B cell (primary cell): Measurements from ENCODE around the gene ARTN.

Experiments used
- EZH2 ChIP-seq: IDR thresholded peaks from 2 replicates; pipeline ENCODE4 v1.6.1; 2012; ENCODE audit warnings: borderline replicate concordance, low read depth, mild to moderate bottlenecking, moderate library complexity, low read length; ENCODE audit not compliant: insufficient read depth, poor library complexity, severe bottlenecking
- TF ChIP-seq, protein P1 (sequence below): fragments of 200-600 bp; IDR thresholded peaks from one replicate; pipeline ENCODE4 v1.8.0; 2022; ENCODE audit warnings: antibody characterized with exemption, mild to moderate bottlenecking

DNA sequence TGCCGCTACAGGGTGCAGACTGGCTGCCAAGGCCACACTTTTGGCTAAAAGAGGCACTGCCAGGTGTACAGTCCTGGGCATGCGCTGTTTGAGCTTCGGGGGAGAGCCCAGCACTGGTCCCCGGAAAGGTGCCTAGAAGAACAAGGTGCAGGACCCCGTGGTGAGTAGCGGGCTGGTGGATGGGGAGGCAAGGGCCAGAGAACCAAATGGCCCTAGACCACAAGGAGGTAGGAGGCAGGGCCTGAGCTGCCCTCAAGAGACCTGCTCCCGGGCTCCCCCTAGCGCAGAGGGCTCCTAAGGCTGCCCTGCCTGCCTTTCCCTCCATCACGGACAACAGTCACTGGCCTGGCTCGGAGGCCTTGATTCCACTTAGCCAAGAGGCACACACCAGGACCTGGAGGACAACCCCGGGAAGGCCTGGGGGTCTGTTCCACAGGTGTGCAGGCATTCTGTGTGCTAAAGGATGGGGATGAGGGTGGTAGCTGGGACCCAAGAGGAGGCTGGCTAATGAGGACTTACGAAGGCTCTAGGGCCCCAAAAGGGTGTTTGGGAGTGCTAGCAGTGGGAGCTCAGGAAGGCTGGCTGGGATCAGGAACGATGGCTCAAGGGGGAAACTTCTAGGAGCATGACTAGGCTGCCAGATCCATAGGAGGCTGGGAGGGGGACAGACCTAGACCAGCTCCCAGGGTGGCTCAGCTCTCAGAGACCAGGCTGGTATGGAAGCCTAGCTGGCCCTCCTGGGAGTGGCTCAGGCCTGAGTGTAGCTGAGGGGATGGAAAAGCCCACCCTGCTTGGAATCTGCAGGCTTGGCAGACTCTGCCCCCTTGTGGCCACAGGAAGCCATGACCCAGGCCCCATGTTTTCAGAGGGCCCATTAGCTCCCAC, 742 bp downstream of the ARTN start:
- TF ChIP-seq, protein P1, sequence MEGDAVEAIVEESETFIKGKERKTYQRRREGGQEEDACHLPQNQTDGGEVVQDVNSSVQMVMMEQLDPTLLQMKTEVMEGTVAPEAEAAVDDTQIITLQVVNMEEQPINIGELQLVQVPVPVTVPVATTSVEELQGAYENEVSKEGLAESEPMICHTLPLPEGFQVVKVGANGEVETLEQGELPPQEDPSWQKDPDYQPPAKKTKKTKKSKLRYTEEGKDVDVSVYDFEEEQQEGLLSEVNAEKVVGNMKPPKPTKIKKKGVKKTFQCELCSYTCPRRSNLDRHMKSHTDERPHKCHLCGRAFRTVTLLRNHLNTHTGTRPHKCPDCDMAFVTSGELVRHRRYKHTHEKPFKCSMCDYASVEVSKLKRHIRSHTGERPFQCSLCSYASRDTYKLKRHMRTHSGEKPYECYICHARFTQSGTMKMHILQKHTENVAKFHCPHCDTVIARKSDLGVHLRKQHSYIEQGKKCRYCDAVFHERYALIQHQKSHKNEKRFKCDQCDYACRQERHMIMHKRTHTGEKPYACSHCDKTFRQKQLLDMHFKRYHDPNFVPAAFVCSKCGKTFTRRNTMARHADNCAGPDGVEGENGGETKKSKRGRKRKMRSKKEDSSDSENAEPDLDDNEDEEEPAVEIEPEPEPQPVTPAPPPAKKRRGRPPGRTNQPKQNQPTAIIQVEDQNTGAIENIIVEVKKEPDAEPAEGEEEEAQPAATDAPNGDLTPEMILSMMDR: peak; percentile 69
- TF ChIP-seq EZH2: no peak
